Hematopoietic multipotent progenitor cell treated with erythropoietin and hydrocortisone succinate and interleukin-3 and kit ligand, for 15 days (in vitro differentiated cells): ENCODE results near the gene RNF34.
A peak's percentile ranks its signal among the peaks of the same experiment; 100 is the strongest.
"Not testable (repeated sequence)": the region's sequence is repeated elsewhere in the genome, so short reads cannot be mapped to it uniquely, and the experiment has no call there.

Experiments
- DNase-seq: peaks from one replicate; pipeline ENCODE4 v3.0.0-alpha.2; 2015; ENCODE audit warnings: low spot score

The RNF34 gene

GRCh38 chr12:121399391-121400331 lies at the start of gene RNF34:
Gene RNF34 (plus strand): TSS chr12:121400118. CDS start chr12:121400213, 95 bp downstream.
- DNase-seq, result peak; percentile 99

GRCh38 chr12:121351820-121352681 lies 47.9 kb upstream of the RNF34 start, which contains the start of gene ANAPC5:
Gene ANAPC5 (minus strand): TSS chr12:121352411. CDS start chr12:121352340, 71 bp downstream.
- peak; percentile 93 for DNase-seq

- no peak for DNase-seq
Measured at GRCh38 chr12:121352682-121353018, 47.3 kb upstream of the RNF34 start.

- no peak for DNase-seq
Measured at GRCh38 chr12:121355818-121356217, 44.1 kb upstream of the RNF34 start.

- no peak for DNase-seq
Measured at GRCh38 chr12:121356657-121357056, 43.3 kb upstream of the RNF34 start.

- DNase-seq, result no peak
Measured at GRCh38 chr12:121357331-121357730, 42.6 kb upstream of the RNF34 start.

GRCh38 chr12:121358073-121358472 lies 41.8 kb upstream of the RNF34 start:
- DNase-seq, result no peak

GRCh38 chr12:121364683-121365121 lies 35.2 kb upstream of the RNF34 start:
- no peak for DNase-seq

- no peak for DNase-seq
Measured at GRCh38 chr12:121365416-121366062, 34.4 kb upstream of the RNF34 start.

GRCh38 chr12:121366063-121366459 lies 33.9 kb upstream of the RNF34 start:
- DNase-seq, result no peak

GRCh38 chr12:121371404-121371803 lies 28.5 kb upstream of the RNF34 start:
- no peak for DNase-seq

- no peak for DNase-seq
Measured at GRCh38 chr12:121373755-121374154, 26.2 kb upstream of the RNF34 start.

- not testable (repeated sequence) for DNase-seq
Measured at GRCh38 chr12:121374336-121374735, 25.6 kb upstream of the RNF34 start.

GRCh38 chr12:121374945-121375584 lies 24.9 kb upstream of the RNF34 start:
- DNase-seq, result not testable (repeated sequence)

- no peak for DNase-seq
Measured at GRCh38 chr12:121376754-121377697, 22.9 kb upstream of the RNF34 start.

GRCh38 chr12:121378736-121379135 lies 21.2 kb upstream of the RNF34 start:
- no peak for DNase-seq

GRCh38 chr12:121379945-121380344 lies 20.0 kb upstream of the RNF34 start:
- no peak for DNase-seq

GRCh38 chr12:121383601-121384021 lies 16.3 kb upstream of the RNF34 start:
- DNase-seq, result no peak

GRCh38 chr12:121384891-121385290 lies 15.0 kb upstream of the RNF34 start:
- not testable (repeated sequence) for DNase-seq

GRCh38 chr12:121388421-121388981 lies 11.4 kb upstream of the RNF34 start:
- no peak for DNase-seq
